Calu3 (cell line): Measurements from ENCODE around the gene ALLC. TPM values are rescaled to one million over a fixed set of nuclear protein-coding genes. Genes with fewer than 3 reads are reported as not detected.

ENCODE experiments used
- BruUV-seq: library from RNA; stranded (reverse); fragments of 400-500 nt; replicated peaks from 2 replicates; lab custom pipeline; 2021; lab: Mats Ljungman, UMichigan
- CTCF ChIA-PET: fragments of 300-600 bp; sonication (Branson Sonifier 250); formaldehyde crosslinking; loops from one replicate; lab custom pipeline; 2022; ENCODE audit warnings: antibody characterized with exemption; lab: Charles Lee
- DNase-seq: peaks from one replicate; pipeline ENCODE4 v3.0.0; 2022
- H3K27ac Mint-ChIP-seq: one replicate; pipeline ENCODE4 v1.8.0; 2022; ENCODE audit warnings: mixed read lengths; ENCODE audit not compliant: unreplicated experiment
- H3K27me3 Mint-ChIP-seq: one replicate; pipeline ENCODE4 v1.8.0; 2022; ENCODE audit warnings: mixed read lengths; ENCODE audit not compliant: unreplicated experiment
- H3K36me3 Mint-ChIP-seq: one replicate; pipeline ENCODE4 v1.8.0; 2022; ENCODE audit warnings: mild to moderate bottlenecking, moderate library complexity, mixed read lengths; ENCODE audit not compliant: insufficient read depth, unreplicated experiment
- H3K4me1 Mint-ChIP-seq: one replicate; pipeline ENCODE4 v1.8.0; 2022; ENCODE audit warnings: mild to moderate bottlenecking, low read depth, mixed read lengths; ENCODE audit not compliant: unreplicated experiment
- H3K4me3 Mint-ChIP-seq: one replicate; pipeline ENCODE4 v1.8.0; 2022; ENCODE audit warnings: mild to moderate bottlenecking, low read depth, moderate library complexity, mixed read lengths; ENCODE audit not compliant: unreplicated experiment
- H3K9me3 Mint-ChIP-seq: one replicate; pipeline ENCODE4 v1.8.0; 2022; ENCODE audit warnings: low read depth, mixed read lengths; ENCODE audit not compliant: unreplicated experiment
- intact Hi-C: fragments of 100-400 bp; cut with micrococcal nuclease; formaldehyde crosslinking; loops from one replicate; pipeline ENCODE4 v1.10.0; 2022; ENCODE audit not compliant: unreplicated experiment
- total RNA-seq: library from RNA; stranded (reverse); gene quantifications from 2 replicates; pipeline ENCODE4 v1.2.3, GENCODE V29; 2022
- TF ChIP-seq, protein P1 (sequence below): fragments of 200-600 bp; IDR thresholded peaks from one replicate; pipeline ENCODE4 v1.8.0; 2022; ENCODE audit warnings: antibody characterized with exemption; ENCODE audit not compliant: unreplicated experiment

Gene ALLC
- total RNA-seq, 1 experiment from 2014 or later, result not detected

DNA sequence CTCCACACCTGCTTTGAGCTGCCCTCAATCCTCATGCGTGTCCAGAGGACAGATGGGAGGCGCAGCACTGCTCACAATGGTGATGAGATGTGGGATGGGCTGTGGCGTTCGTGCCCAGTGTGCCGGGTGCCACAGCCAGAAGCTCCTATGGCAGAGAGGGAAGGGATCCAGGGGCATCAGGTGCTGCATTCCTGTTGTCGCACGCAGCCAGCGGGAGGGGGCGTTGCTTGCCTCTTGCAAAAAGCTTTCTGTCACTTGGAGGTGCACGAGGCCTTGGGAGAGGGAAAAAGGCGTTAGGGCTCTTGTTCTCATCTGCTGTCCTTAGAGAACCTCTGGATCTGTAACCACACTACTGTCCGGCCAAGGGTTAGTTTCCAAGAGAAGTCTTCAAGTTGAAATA is 29.2 kb upstream of the ALLC start:
- no peak overlapping the region for H3K27ac Mint-ChIP-seq
- no peaks in the 10 kb centered on the region for H3K4me1 Mint-ChIP-seq
- no TSS peak for BruUV-seq
- no peaks in the 10 kb centered on the region for H3K9me3 Mint-ChIP-seq
- no peaks in the 10 kb centered on the region for H3K36me3 Mint-ChIP-seq
- CTCF ChIA-PET, result no interaction called here
- no peak for DNase-seq
- H3K4me3 Mint-ChIP-seq, result no peak overlapping the region
- intact Hi-C loops, result no loop called here
- TF ChIP-seq, protein P1, sequence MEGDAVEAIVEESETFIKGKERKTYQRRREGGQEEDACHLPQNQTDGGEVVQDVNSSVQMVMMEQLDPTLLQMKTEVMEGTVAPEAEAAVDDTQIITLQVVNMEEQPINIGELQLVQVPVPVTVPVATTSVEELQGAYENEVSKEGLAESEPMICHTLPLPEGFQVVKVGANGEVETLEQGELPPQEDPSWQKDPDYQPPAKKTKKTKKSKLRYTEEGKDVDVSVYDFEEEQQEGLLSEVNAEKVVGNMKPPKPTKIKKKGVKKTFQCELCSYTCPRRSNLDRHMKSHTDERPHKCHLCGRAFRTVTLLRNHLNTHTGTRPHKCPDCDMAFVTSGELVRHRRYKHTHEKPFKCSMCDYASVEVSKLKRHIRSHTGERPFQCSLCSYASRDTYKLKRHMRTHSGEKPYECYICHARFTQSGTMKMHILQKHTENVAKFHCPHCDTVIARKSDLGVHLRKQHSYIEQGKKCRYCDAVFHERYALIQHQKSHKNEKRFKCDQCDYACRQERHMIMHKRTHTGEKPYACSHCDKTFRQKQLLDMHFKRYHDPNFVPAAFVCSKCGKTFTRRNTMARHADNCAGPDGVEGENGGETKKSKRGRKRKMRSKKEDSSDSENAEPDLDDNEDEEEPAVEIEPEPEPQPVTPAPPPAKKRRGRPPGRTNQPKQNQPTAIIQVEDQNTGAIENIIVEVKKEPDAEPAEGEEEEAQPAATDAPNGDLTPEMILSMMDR, result no peak
- peaks cover 65% of the 10 kb centered on the region for H3K27me3 Mint-ChIP-seq

DNA sequence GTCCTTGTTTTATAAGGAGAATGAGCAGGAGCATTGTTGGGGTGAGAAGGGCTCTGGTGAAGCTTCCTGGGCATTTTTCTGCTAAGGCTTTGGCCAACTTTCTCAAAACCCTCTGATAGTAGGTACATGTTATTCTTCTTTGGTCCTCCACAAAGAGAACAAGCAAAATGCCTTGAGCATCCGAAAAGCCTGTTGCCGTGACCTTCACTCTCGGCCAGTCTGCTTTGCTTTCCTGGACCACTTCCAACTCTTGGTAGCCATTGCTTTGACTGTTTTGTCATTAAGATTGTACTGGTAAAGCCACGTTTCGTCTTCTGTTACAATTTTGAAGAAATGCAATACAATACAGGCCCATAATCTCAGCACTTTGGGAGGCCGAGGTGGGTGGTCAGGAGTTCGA is 27.4 kb upstream of the ALLC start:
- CTCF ChIA-PET, result no interaction called here

DNA sequence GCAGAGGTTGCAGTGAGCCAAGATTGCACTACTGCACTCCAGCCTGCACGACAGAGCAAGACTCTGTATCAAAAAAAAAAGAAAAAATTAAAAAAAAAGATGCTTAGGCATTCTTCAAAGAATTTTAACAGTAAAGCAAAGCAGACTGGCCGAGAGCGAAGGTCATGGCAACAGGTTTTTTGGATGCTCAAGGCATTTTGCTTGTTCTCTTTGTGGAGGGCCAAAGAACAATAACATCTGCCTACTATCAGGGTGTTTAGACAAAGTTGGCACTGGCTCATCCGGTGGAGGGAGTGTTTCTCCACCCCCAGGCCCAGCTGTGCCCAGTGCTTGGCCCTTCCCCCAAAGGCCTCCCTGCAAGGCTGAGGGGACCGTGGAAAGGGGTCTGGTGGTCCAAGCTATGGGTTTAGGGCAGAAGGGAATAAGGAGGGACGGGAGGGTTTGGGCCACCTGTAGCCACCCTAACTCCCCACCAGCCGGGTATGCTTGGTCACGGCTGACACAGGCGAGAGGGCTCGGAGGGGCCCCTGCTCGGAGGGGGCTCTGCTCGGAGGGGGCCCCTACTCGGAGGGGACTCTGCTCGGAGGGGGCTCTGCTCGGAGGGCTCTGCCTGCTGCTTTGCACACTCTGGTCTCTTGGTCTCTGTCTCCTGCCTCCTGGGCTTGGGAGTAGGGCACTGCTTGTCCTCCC is 26.7 kb upstream of the ALLC start:
- BruUV-seq, result no TSS peak
- CTCF ChIA-PET, result no interaction called here
- Mint-ChIP-seq H3K27ac (no peak overlapping the region), H3K4me3 (no peak overlapping the region), H3K36me3 (no peaks in the 10 kb centered on the region), H3K4me1 (no peaks in the 10 kb centered on the region), H3K9me3 (no peaks in the 10 kb centered on the region), H3K27me3 (peaks cover 78% of the 10 kb centered on the region)
- TF ChIP-seq, protein P1, result no peak
- intact Hi-C loops, result no loop called here
- no peak for DNase-seq

More for the DNA sequence above, 27.4 kb upstream of the ALLC start:
- Mint-ChIP-seq H3K27ac (no peak overlapping the region), H3K36me3 (no peaks in the 10 kb centered on the region), H3K9me3 (no peaks in the 10 kb centered on the region), H3K4me3 (no peak overlapping the region), H3K4me1 (no peaks in the 10 kb centered on the region), H3K27me3 (peaks cover 71% of the 10 kb centered on the region)
- TF ChIP-seq, protein P1, result no peak
- no peak for DNase-seq
- no TSS peak for BruUV-seq
- intact Hi-C loops, result no loop called here

DNA sequence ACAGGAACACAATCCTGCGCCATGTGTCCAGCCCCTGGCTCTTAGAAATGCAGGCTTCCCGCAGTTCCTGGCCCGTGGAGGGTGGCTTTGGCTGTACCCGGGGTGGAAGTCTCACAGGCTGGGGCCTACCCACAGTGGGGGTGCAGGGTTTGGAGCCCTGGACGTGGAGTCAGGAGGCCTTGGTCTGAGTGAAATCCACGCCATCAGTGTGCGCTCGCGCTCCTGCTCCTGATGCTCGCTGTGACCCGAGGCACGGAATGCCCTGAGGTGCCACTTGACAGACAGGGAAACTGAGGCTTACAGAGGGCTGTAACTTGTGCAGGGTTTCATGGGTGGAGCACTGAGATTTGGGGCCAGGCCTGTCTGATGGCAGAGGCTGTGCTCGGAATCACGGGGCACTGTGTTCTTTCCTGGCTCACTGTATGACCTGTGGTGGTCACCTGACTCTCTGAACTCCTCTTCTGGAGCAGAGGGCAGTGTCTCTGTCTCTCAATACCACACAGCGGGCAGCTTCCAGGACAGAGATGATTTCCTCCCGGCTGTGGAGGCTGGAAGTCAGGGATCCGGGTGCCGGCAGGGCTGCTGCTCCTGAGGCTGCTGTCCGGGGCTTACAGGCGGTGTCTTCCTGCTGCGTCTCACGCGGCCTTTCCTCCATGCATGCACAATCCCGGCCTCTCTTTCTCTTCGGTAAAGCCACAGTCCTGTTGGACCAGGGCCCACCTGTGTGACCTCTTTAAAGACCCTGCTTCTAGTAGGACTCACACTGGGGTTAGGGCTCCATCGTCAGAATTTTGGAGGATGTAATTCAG is 25.9 kb upstream of the ALLC start:
- no peaks in the 10 kb centered on the region for H3K4me1 Mint-ChIP-seq
- CTCF ChIA-PET, result interaction anchor here (0.6 kb wide), 1 partner anchor 10 kb away, joined by 3 read pairs; no protein-coding TSS in a partner anchor

More for the DNA sequence above, 25.9 kb upstream of the ALLC start:
- Mint-ChIP-seq H3K27me3 (peaks cover 82% of the 10 kb centered on the region), H3K9me3 (no peaks in the 10 kb centered on the region), H3K27ac (no peak overlapping the region), H3K4me3 (no peak overlapping the region), H3K36me3 (no peaks in the 10 kb centered on the region)
- TF ChIP-seq, protein P1, result no peak
- intact Hi-C loops, result no loop called here
- no TSS peak for BruUV-seq
- no peak for DNase-seq
